Activated T-helper 2 cell treated with anti-CD3 and anti-CD28 coated beads, Interferon-gamma antibody, Interleukin-2, Interleukin-4, amounts not matched to agents 10 μg/mL and 5 μg/mL and 100 μg/mL, durations not matched to agents 14 hours and 24 hours and 36 hours (primary cell): ENCODE data around the gene CEACAM20. TPM values are rescaled to one million over a fixed set of nuclear protein-coding genes. Genes with fewer than 3 reads are reported as not detected.
A peak's percentile ranks its signal among the peaks of the same experiment; 100 is the strongest.
"Not testable (repeated sequence)": the region's sequence is repeated elsewhere in the genome, so short reads cannot be mapped to it uniquely, and the experiment has no call there.

Source experiments
- DNase-seq: peaks from one replicate; pipeline ENCODE4 v3.0.0; 2021; ENCODE audit warnings: low spot score
- H3K27ac Mint-ChIP-seq: one replicate; pipeline ENCODE4 v1.8.0; 2021; ENCODE audit warnings: mixed read lengths
- H3K27me3 Mint-ChIP-seq: one replicate; pipeline ENCODE4 v1.8.0; 2021; ENCODE audit warnings: low read depth, mixed read lengths
- H3K36me3 Mint-ChIP-seq: one replicate; pipeline ENCODE4 v1.8.0; 2021; ENCODE audit warnings: low read depth, mixed read lengths
- H3K4me1 Mint-ChIP-seq: one replicate; pipeline ENCODE4 v1.8.0; 2021; ENCODE audit warnings: low read depth, mixed read lengths
- H3K4me3 Mint-ChIP-seq: one replicate; pipeline ENCODE4 v1.8.0; 2021; ENCODE audit warnings: low read depth, mild to moderate bottlenecking, moderate library complexity, mixed read lengths
- H3K9me3 Mint-ChIP-seq: one replicate; pipeline ENCODE4 v1.8.0; 2021; ENCODE audit warnings: mixed read lengths
- intact Hi-C: fragments of 100-400 bp; cut with micrococcal nuclease; formaldehyde crosslinking; loops from one replicate; pipeline ENCODE4 v1.15.1; 2023
- total RNA-seq: library from RNA; stranded (reverse); gene quantifications from 2 replicates; pipeline ENCODE4 v1.2.3, GENCODE V29; 2022

Gene CEACAM20
- total RNA-seq, 1 donor from 2014 or later, result not detected

GRCh38 chr19:44499962-44500949 lies 29.2 kb downstream of the CEACAM20 start, which contains the start of gene ZNF180:
TSS of gene ZNF180 (minus strand) at chr19:44500522. CDS start at chr19:44497334, 3,188 bp downstream.
- peak; percentile 91 for DNase-seq

GRCh38 chr19:44499559-44499958 lies 29.9 kb downstream of the CEACAM20 start:
- H3K27me3 Mint-ChIP-seq, result no peaks in the 10 kb centered on the region
- peak overlapping the region; percentile 87 for H3K27ac Mint-ChIP-seq
- peaks cover 63% of the 10 kb centered on the region for H3K36me3 Mint-ChIP-seq
- no peak for DNase-seq
- H3K4me3 Mint-ChIP-seq, result peak overlapping the region; percentile 91
- peaks cover 21% of the 10 kb centered on the region for H3K4me1 Mint-ChIP-seq
- peaks cover 73% of the 10 kb centered on the region for H3K9me3 Mint-ChIP-seq
- intact Hi-C loops, result loop anchor here (5.0 kb wide), 1 partner anchor 197 kb away; no protein-coding TSS in a partner anchor

More at GRCh38 chr19:44499962-44500949, 29.2 kb downstream of the CEACAM20 start, which contains the start of gene ZNF180:
- intact Hi-C loops, result loop anchor here (1.0 to 10.0 kb wide), 6 partner anchors 24 to 883 kb away; partner anchors contain the start of genes ZNF225, ZNF227, ZNF283 and ZNF428
- peaks cover 56% of the 10 kb centered on the region for H3K36me3 Mint-ChIP-seq
- H3K9me3 Mint-ChIP-seq, result peaks cover 68% of the 10 kb centered on the region
- peak within 1 kb of the TSS; percentile 91 for H3K4me3 Mint-ChIP-seq
- H3K27me3 Mint-ChIP-seq, result no peaks in the 10 kb centered on the region
- H3K27ac Mint-ChIP-seq, result peak within 1 kb of the TSS; percentile 87
- peaks cover 21% of the 10 kb centered on the region for H3K4me1 Mint-ChIP-seq

GRCh38 chr19:44498988-44499387 lies 30.5 kb downstream of the CEACAM20 start:
- intact Hi-C loops, result loop anchor here (5.0 kb wide), 1 partner anchor 197 kb away; no protein-coding TSS in a partner anchor
- DNase-seq, result no peak
- Mint-ChIP-seq H3K4me1 (peaks cover 21% of the 10 kb centered on the region), H3K36me3 (peaks cover 69% of the 10 kb centered on the region), H3K27ac (no peak overlapping the region), H3K27me3 (no peaks in the 10 kb centered on the region), H3K4me3 (peak overlapping the region; percentile 91), H3K9me3 (peaks cover 74% of the 10 kb centered on the region)

GRCh38 chr19:44496711-44497110 lies 32.8 kb downstream of the CEACAM20 start:
- intact Hi-C loops, result loop anchor here (5.0 kb wide), 1 partner anchor 194 kb away; no protein-coding TSS in a partner anchor
- peaks cover 21% of the 10 kb centered on the region for H3K4me1 Mint-ChIP-seq
- DNase-seq, result no peak
- peaks cover 92% of the 10 kb centered on the region for H3K36me3 Mint-ChIP-seq
- peaks cover 85% of the 10 kb centered on the region for H3K9me3 Mint-ChIP-seq
- H3K4me3 Mint-ChIP-seq, result peak overlapping the region; percentile 3
- no peak overlapping the region for H3K27ac Mint-ChIP-seq
- no peaks in the 10 kb centered on the region for H3K27me3 Mint-ChIP-seq

GRCh38 chr19:44476559-44477408 lies 52.7 kb downstream of the CEACAM20 start:
- no peak overlapping the region for H3K27ac Mint-ChIP-seq
- no peaks in the 10 kb centered on the region for H3K4me1 Mint-ChIP-seq
- H3K27me3 Mint-ChIP-seq, result no peaks in the 10 kb centered on the region
- H3K9me3 Mint-ChIP-seq, result peaks cover 100% of the 10 kb centered on the region
- H3K4me3 Mint-ChIP-seq, result no peak overlapping the region
- intact Hi-C loops, result loop anchor here (1.0 kb wide), 1 partner anchor 24 kb away; the partner anchor contains the start of gene ZNF180
- peaks cover 90% of the 10 kb centered on the region for H3K36me3 Mint-ChIP-seq
- DNase-seq, result no peak

GRCh38 chr19:44468730-44469129 lies 60.7 kb downstream of the CEACAM20 start:
- peaks cover 90% of the 10 kb centered on the region for H3K9me3 Mint-ChIP-seq
- H3K4me1 Mint-ChIP-seq, intact Hi-C loops, DNase-seq, H3K27me3 Mint-ChIP-seq, H3K4me3 Mint-ChIP-seq, H3K27ac Mint-ChIP-seq: not testable (repeated sequence)
- H3K36me3 Mint-ChIP-seq, result peaks cover 17% of the 10 kb centered on the region

- H3K27ac Mint-ChIP-seq, H3K27me3 Mint-ChIP-seq, DNase-seq, intact Hi-C loops, H3K4me1 Mint-ChIP-seq, H3K36me3 Mint-ChIP-seq, H3K4me3 Mint-ChIP-seq: not testable (repeated sequence)
- H3K9me3 Mint-ChIP-seq, result peaks cover 65% of the 10 kb centered on the region
Observed at GRCh38 chr19:44462600-44463286, 66.7 kb downstream of the CEACAM20 start.

Other genes with a start within 250 kb of the CEACAM20 start
- 2.7 and 3.1 TPM in 2 replicates for gene ZNF235, start 224.7 kb downstream of the CEACAM20 start, total RNA-seq
- not detected in 2 replicates for gene ZNF112, start 173.0 kb downstream of the CEACAM20 start, total RNA-seq
- 0.25 TPM in 1 of 2 replicates, not detected in the other for gene ZNF285, start 128.1 kb downstream of the CEACAM20 start, total RNA-seq
- gene ZNF229, start 81.2 kb downstream of the CEACAM20 start, total RNA-seq, result 0.25 TPM in 1 of 2 replicates, not detected in the other
- 7.3 and 8.3 TPM in 2 replicates for gene ZNF180, start 29.2 kb downstream of the CEACAM20 start, total RNA-seq
- gene IGSF23, start 83.9 kb upstream of the CEACAM20 start, total RNA-seq, result not detected in 2 replicates
- gene PVR, start 114.2 kb upstream of the CEACAM20 start, total RNA-seq, result 24.5 and 25.2 TPM in 2 replicates
- 1.3 and 1.5 TPM in 2 replicates for gene CEACAM19, start 141.8 kb upstream of the CEACAM20 start, total RNA-seq
- not detected in 2 replicates for gene CEACAM16, start 169.5 kb upstream of the CEACAM20 start, total RNA-seq
- 83.5 and 85.2 TPM in 2 replicates for gene BCL3, start 219.0 kb upstream of the CEACAM20 start, total RNA-seq
- gene CBLC, start 248.2 kb upstream of the CEACAM20 start, total RNA-seq, result not detected in 2 replicates